DOHH2 (cell line): Measurements from ENCODE around the gene ADAM29.

ENCODE experiments used
- H3F3A ChIP-seq: fragments of 200-600 bp; sonication (generic), shearing (Covaris generic); 2 replicates; pipeline ENCODE4 v1.6.0; 2016; ENCODE audit warnings: antibody characterized with exemption, mild to moderate bottlenecking; ENCODE audit not compliant: control insufficient read depth, insufficient read depth
- H3K27ac ChIP-seq: fragments of 200-600 bp; sonication (generic); 2 replicates; pipeline ENCODE4 v1.5.1; 2014; ENCODE audit warnings: low read depth, mild to moderate bottlenecking, low read length, moderate library complexity
- H3K27me3 ChIP-seq: fragments of 200-600 bp; sonication (generic); 2 replicates; pipeline ENCODE4 v1.6.1; 2014; ENCODE audit warnings: mild to moderate bottlenecking, low read length, mixed read lengths; ENCODE audit not compliant: control insufficient read depth
- H3K36me3 ChIP-seq: fragments of 200-600 bp; sonication (generic); 2 replicates; pipeline ENCODE4 v1.6.1; 2014; ENCODE audit warnings: mild to moderate bottlenecking, low read length, moderate library complexity, mixed read lengths; ENCODE audit not compliant: control insufficient read depth
- H3K4me1 ChIP-seq: fragments of 200-600 bp; sonication (generic); 2 replicates; pipeline ENCODE4 v1.6.1; 2014; ENCODE audit warnings: mild to moderate bottlenecking, low read length, mixed read lengths; ENCODE audit not compliant: control insufficient read depth
- H3K4me2 ChIP-seq: fragments of 200-600 bp; sonication (generic); 2 replicates; pipeline ENCODE4 v1.6.0; 2014; ENCODE audit warnings: mild to moderate bottlenecking, low read length, moderate library complexity
- H3K4me3 ChIP-seq: fragments of 200-600 bp; sonication (generic); 2 replicates; pipeline ENCODE4 v1.5.1; 2014; ENCODE audit warnings: mild to moderate bottlenecking, low read length, mixed read lengths
- H3K79me2 ChIP-seq: fragments of 200-600 bp; sonication (generic); 2 replicates; pipeline ENCODE4 v1.6.1; 2014; ENCODE audit warnings: mild to moderate bottlenecking, low read length, mixed read lengths; ENCODE audit not compliant: control insufficient read depth
- H3K9me2 ChIP-seq: fragments of 200-600 bp; sonication (generic); replicated peaks from 2 replicates; pipeline ENCODE4 v1.6.1; 2014; ENCODE audit warnings: mild to moderate bottlenecking, low read length, mixed read lengths; ENCODE audit not compliant: control insufficient read depth
- H3K9me3 ChIP-seq: fragments of 200-600 bp; sonication (generic); 2 replicates; pipeline ENCODE4 v1.6.1; 2014; ENCODE audit warnings: antibody characterized with exemption, low read length, mixed read lengths; ENCODE audit not compliant: control insufficient read depth, insufficient read depth
- H4K20me1 ChIP-seq: fragments of 200-600 bp; sonication (generic); 2 replicates; pipeline ENCODE4 v1.6.0; 2014; ENCODE audit warnings: low read depth, mild to moderate bottlenecking, antibody characterized with exemption, low read length, moderate library complexity; ENCODE audit not compliant: control insufficient read depth, insufficient read depth
- CTCF ChIP-seq: fragments of 200-600 bp; sonication (generic); IDR thresholded peaks from one replicate; pipeline ENCODE4 v1.5.1; 2014; ENCODE audit warnings: antibody characterized with exemption, mild to moderate bottlenecking, low read depth, low read length; ENCODE audit not compliant: poor library complexity, severe bottlenecking
- EZH2phosphoT487 ChIP-seq: fragments of 200-600 bp; sonication (generic); IDR thresholded peaks from 2 replicates; pipeline ENCODE4 v1.6.1; 2017; ENCODE audit warnings: borderline replicate concordance, mild to moderate bottlenecking, antibody characterized with exemption, low read length, moderate library complexity, mixed read lengths

Gene ADAM29

GRCh38 chr4:174935607-174936006 is 17.4 kb downstream of the ADAM29 start:
- H3K4me2 ChIP-seq, result no peak overlapping the region
- no peak overlapping the region for H3K4me3 ChIP-seq
- H4K20me1 ChIP-seq, result no peaks in the 10 kb centered on the region
- no peaks in the 10 kb centered on the region for H3K27me3 ChIP-seq
- H3K9me3 ChIP-seq, result no peaks in the 10 kb centered on the region
- H3K9me2 ChIP-seq, result no peaks in the 10 kb centered on the region
- no peaks in the 10 kb centered on the region for H3F3A ChIP-seq
- H3K27ac ChIP-seq, result no peak overlapping the region
- H3K4me1 ChIP-seq, result no peaks in the 10 kb centered on the region
- no peaks in the 10 kb centered on the region for H3K79me2 ChIP-seq
- peaks cover 4% of the 10 kb centered on the region; the same call in 1 of the 2 replicates for H3K36me3 ChIP-seq
- TF ChIP-seq EZH2phosphoT487 (no peak), CTCF (no peak)

GRCh38 chr4:174940002-174940401 is 21.8 kb downstream of the ADAM29 start:
- Histone ChIP-seq H4K20me1 (no peaks in the 10 kb centered on the region), H3K4me3 (no peak overlapping the region), H3K27ac (no peak overlapping the region), H3K9me2 (no peaks in the 10 kb centered on the region), H3K9me3 (peaks cover 4% of the 10 kb centered on the region; the same call in 1 of the 2 replicates), H3K36me3 (no peaks in the 10 kb centered on the region), H3F3A (no peaks in the 10 kb centered on the region), H3K4me1 (no peaks in the 10 kb centered on the region), H3K4me2 (no peak overlapping the region), H3K79me2 (no peaks in the 10 kb centered on the region), H3K27me3 (no peaks in the 10 kb centered on the region)
- TF ChIP-seq EZH2phosphoT487, result no peak
- TF ChIP-seq CTCF, result no peak

GRCh38 chr4:174946246-174946645 is 28.1 kb downstream of the ADAM29 start:
- peaks cover 5% of the 10 kb centered on the region; the same call in 1 of the 2 replicates for H3K4me1 ChIP-seq

More at GRCh38 chr4:174946246-174946645, 28.1 kb downstream of the ADAM29 start:
- H3K27me3 ChIP-seq, result no peaks in the 10 kb centered on the region
- no peak overlapping the region for H3K4me3 ChIP-seq
- no peaks in the 10 kb centered on the region for H3K36me3 ChIP-seq
- no peaks in the 10 kb centered on the region for H3K9me2 ChIP-seq
- H3K4me2 ChIP-seq, result no peak overlapping the region
- no peaks in the 10 kb centered on the region for H3F3A ChIP-seq
- no peaks in the 10 kb centered on the region for H3K79me2 ChIP-seq
- TF ChIP-seq CTCF (no peak), EZH2phosphoT487 (no peak)
- H3K9me3 ChIP-seq, result peaks cover 4% of the 10 kb centered on the region; the same call in 1 of the 2 replicates
- H4K20me1 ChIP-seq, result no peaks in the 10 kb centered on the region
- H3K27ac ChIP-seq, result no peak overlapping the region
